GM12878 (cell line): Measurements from ENCODE around the gene SLC1A7. TPM values are rescaled to one million over a fixed set of nuclear protein-coding genes. Genes with fewer than 3 reads are reported as not detected.

ENCODE experiments used
- ATAC-seq: fragments of 200-7000 bp; cut with Tn5 transposase; 3 replicates; pipeline ENCODE4 v1.9.1; 2020; ENCODE audit warnings: mild to moderate bottlenecking, moderate library complexity
- BruUV-seq: library from RNA; stranded (reverse); fragments of 400-500 nt; replicated peaks from 2 replicates; lab custom pipeline; 2021; lab: Mats Ljungman, UMichigan
- CTCF ChIA-PET: fragments of 300-600 bp; sonication (Branson Sonifier 250); formaldehyde crosslinking; extraction: SDS; loops from one replicate; lab custom pipeline; 2021; ENCODE audit warnings: inconsistent platforms; lab: Yijun Ruan, JAX
- POLR2A ChIA-PET: fragments of 350-600 bp; formaldehyde crosslinking; extraction: SDS; loops from one replicate; lab custom pipeline; 2021; ENCODE audit warnings: inconsistent platforms; lab: Charles Lee
- RAD21 ChIA-PET: fragments of 300-600 bp; sonication (Branson Sonifier 250); formaldehyde crosslinking; loops from one replicate; lab custom pipeline; 2023; ENCODE audit warnings: antibody characterized with exemption; ENCODE audit not compliant: unreplicated experiment; lab: Charles Lee
- SMC1A ChIA-PET: fragments of 300-600 bp; sonication (Branson Sonifier 250); formaldehyde crosslinking; loops from one replicate; lab custom pipeline; 2023; ENCODE audit not compliant: unreplicated experiment, uncharacterized antibody; lab: Charles Lee
- DNase-seq: peaks from one replicate; pipeline ENCODE4 v3.0.0-alpha.2; 2011; ENCODE audit warnings: low read depth, low spot score
- FAIRE-seq: peaks from 3 replicates; lab custom pipeline; 2011; peaks lifted over from hg19 to GRCh38; lab: Jason Lieb, UNC
- H2AFZ ChIP-seq: 2 replicates; pipeline ENCODE4 v1.6.0; 2011; ENCODE audit warnings: low read depth, low read length, control low read depth; ENCODE audit not compliant: control insufficient read depth
- H3K27ac ChIP-seq: 2 replicates; pipeline ENCODE4 v1.5.1; 2011; ENCODE audit warnings: control low read depth; ENCODE audit not compliant: control insufficient read depth, insufficient read depth
- H3K27me3 ChIP-seq, 2 experiments: replicated peaks in 1 of 2; 2 replicates each; pipeline versions ENCODE4 v1.6.0 to v1.6.1; 2011; ENCODE audit warnings: low read length in 1 of 2; ENCODE audit not compliant: control insufficient read depth in 2 of 2, insufficient read depth in 2 of 2
- H3K36me3 ChIP-seq, 2 experiments: 2 replicates each; pipeline ENCODE4 v1.5.1; 2011; ENCODE audit warnings: low read length in 1 of 2; ENCODE audit not compliant: control insufficient read depth in 2 of 2, insufficient read depth in 2 of 2
- H3K4me1 ChIP-seq: 2 replicates; pipeline ENCODE4 v1.6.1; 2011; ENCODE audit warnings: mild to moderate bottlenecking, low read length, moderate library complexity, mixed read lengths; ENCODE audit not compliant: control insufficient read depth, insufficient read depth
- H3K4me2 ChIP-seq: 2 replicates; pipeline ENCODE4 v1.6.0; 2011; ENCODE audit warnings: control low read depth; ENCODE audit not compliant: control insufficient read depth, insufficient read depth
- H3K4me3 ChIP-seq: fragments of 200-600 bp; sonication (generic); 2 replicates; pipeline ENCODE4 v1.5.1; 2016
- H3K79me2 ChIP-seq: 2 replicates; pipeline ENCODE4 v1.6.0; 2011; ENCODE audit warnings: low read length; ENCODE audit not compliant: control insufficient read depth, insufficient read depth
- H3K9ac ChIP-seq: 2 replicates; pipeline ENCODE4 v1.8.0; 2011; ENCODE audit warnings: low read length, control low read depth, mixed read lengths; ENCODE audit not compliant: control insufficient read depth, insufficient read depth
- H3K9me3 ChIP-seq: replicated peaks from 3 replicates; pipeline ENCODE4 v1.5.1; 2011; ENCODE audit warnings: mild to moderate bottlenecking, low read length; ENCODE audit not compliant: control insufficient read depth, insufficient read depth
- H4K20me1 ChIP-seq: 2 replicates; pipeline ENCODE4 v1.6.0; 2011; ENCODE audit not compliant: control insufficient read depth, insufficient read depth
- KAT2A ChIP-seq: conservative IDR thresholded peaks from 2 replicates; pipeline ENCODE4 v1.6.1; 2011; ENCODE audit warnings: low read depth, low read length; ENCODE audit not compliant: control insufficient read depth
- MYC ChIP-seq: IDR thresholded peaks from 2 replicates; pipeline ENCODE4 v1.6.1; 2011; ENCODE audit warnings: mild to moderate bottlenecking, low read length, moderate library complexity, inconsistent platforms; ENCODE audit not compliant: insufficient read depth, insufficient replicate concordance, insufficient read length, severe bottlenecking
- NFIC ChIP-seq: IDR thresholded peaks from 2 replicates; pipeline ENCODE4 v1.6.1; 2012; ENCODE audit warnings: low read depth, mild to moderate bottlenecking, inconsistent platforms, low read length, moderate library complexity
- ZNF274 ChIP-seq: IDR thresholded peaks from one replicate; pipeline ENCODE4 v1.8.0; 2011; ENCODE audit not compliant: insufficient read length, insufficient read depth
- WGBS: methylation state at CpG from one replicate; pipeline ENCODE4 v1.1.6; 2016; ENCODE audit warnings: low lambda C conversion rate; ENCODE audit not compliant: insufficient replicate concordance, insufficient coverage; ENCODE audit errors: missing lambda C conversion rate; 5-methylcytosine and 5-hydroxymethylcytosine counted together
- in situ Hi-C: fragments of 300-500 bp; cut with MboI; formaldehyde crosslinking; loops from 9 replicates; pipeline ENCODE4 v1.14.3; 2018; ENCODE audit warnings: mixed read lengths
- intact Hi-C: fragments of 100-400 bp; cut with micrococcal nuclease; formaldehyde crosslinking; loops from one replicate; pipeline ENCODE4 v1.14.2; 2022; ENCODE audit not compliant: unreplicated experiment
- polyA plus RNA-seq, 11 experiments: library from polyadenylated mRNA; depleted of rRNA in 4 of 11; unstranded in 6 of 11; stranded (reverse) in 5 of 11; fragments of >200 nt; fragmentation: Nextera tagmentation in 4 of 11; fragmentation: Illumina TruSeq in 1 of 11; extraction: Ambion mirVana in 4 of 11; extraction: Trizol in 1 of 11; gene quantifications; 1 replicate in 1 of 11; 2 replicates in 10 of 11; pipeline versions ENCODE4 v1.2.1 to v1.2.3, GENCODE V29; 2011 to 2016; ENCODE audit warnings: inconsistent platforms in 2 of 11, missing spikeins in 2 of 11, low read depth in 1 of 11
- total RNA-seq, 4 experiments: library from RNA; depleted of rRNA in 3 of 4; stranded (reverse); fragments of >200 nt in 3 of 4; fragmentation: Illumina TruSeq in 1 of 4; extraction: Trizol in 1 of 4; gene quantifications; 2 replicates each; pipeline versions ENCODE4 v1.2.1 to v1.2.3, GENCODE V29; 2013 to 2021

Gene SLC1A7
- total and polyA plus RNA-seq, 10 of the 15 experiments (the other 5 are each of a cell fraction or from before 2014, with no cell fraction given) = not detected

- Histone ChIP-seq H3K27me3 (no peaks in the 10 kb centered on the region; a peak in 1 of 4 replicates), H3K4me3 (no peak overlapping the region), H3K36me3 (no peaks in the 10 kb centered on the region), H3K4me1 (no peaks in the 10 kb centered on the region), H3K9ac (no peak overlapping the region), H3K79me2 (no peaks in the 10 kb centered on the region), H4K20me1 (no peaks in the 10 kb centered on the region), H2AFZ (no peak overlapping the region), H3K4me2 (no peak overlapping the region), H3K27ac (no peak overlapping the region), H3K9me3 (no peaks in the 10 kb centered on the region)
- WGBS = 43% methylated on average over 10 of the region's 10 CpGs
- CTCF ChIA-PET = interaction anchor here (3.5 kb wide), 1 partner anchor 9 kb away, joined by 16 read pairs; no protein-coding TSS in a partner anchor
- FAIRE-seq (no peak), ATAC-seq (no peak), DNase-seq (no peak)
- in situ Hi-C loops = loop anchor here (25.0 kb wide), 1 partner anchor 278 kb away; the partner anchor contains the start of gene ECHDC2
- RAD21 ChIA-PET = no interaction called here
- POLR2A ChIA-PET = no interaction called here
- SMC1A ChIA-PET = interaction anchor here (0.6 to 1.5 kb wide), 2 partner anchors 8 to 10 kb away, joined by 3 read pairs; no protein-coding TSS in a partner anchor
- intact Hi-C loops = no loop called here
- TF ChIP-seq ZNF274 (no peak), KAT2A (no peak)
- BruUV-seq = no TSS peak
Measured at GRCh38 chr1:53190210-53190611, 47.8 kb upstream of the SLC1A7 start.

- ATAC-seq = no peak
- CTCF ChIA-PET = interaction anchor here (3.5 kb wide), 1 partner anchor 8 kb away, joined by 16 read pairs; no protein-coding TSS in a partner anchor
- in situ Hi-C loops = loop anchor here (5.0 to 25.0 kb wide), 2 partner anchors 277 to 487 kb away; partner anchors contain the start of gene ECHDC2
Measured at GRCh38 chr1:53189061-53189460, 46.6 kb upstream of the SLC1A7 start.

More at GRCh38 chr1:53189061-53189460, 46.6 kb upstream of the SLC1A7 start:
- H3K4me3 ChIP-seq = no peak overlapping the region
- H3K4me2 ChIP-seq = no peak overlapping the region
- ChIA-PET SMC1A (interaction anchor here (1.5 kb wide), 1 partner anchor 9 kb away, joined by 3 read pairs; no protein-coding TSS in a partner anchor), POLR2A (no interaction called here), RAD21 (no interaction called here)
- H3K27ac ChIP-seq = no peak overlapping the region
- H3K4me1 ChIP-seq = no peaks in the 10 kb centered on the region
- no peak overlapping the region for H2AFZ ChIP-seq
- FAIRE-seq = no peak
- DNase-seq = no peak
- no peaks in the 10 kb centered on the region for H4K20me1 ChIP-seq
- WGBS = 20% methylated on average over 5 of the region's 5 CpGs
- H3K9ac ChIP-seq = no peak overlapping the region
- H3K9me3 ChIP-seq = no peaks in the 10 kb centered on the region; the same call in 2 of the 3 replicates
- H3K36me3 ChIP-seq = no peaks in the 10 kb centered on the region
- intact Hi-C loops = no loop called here
- TF ChIP-seq NFIC (no peak), MYC (no peak), KAT2A (no peak)
- BruUV-seq = no TSS peak
- no peaks in the 10 kb centered on the region for H3K79me2 ChIP-seq
- H3K27me3 ChIP-seq = no peaks in the 10 kb centered on the region; a peak in 1 of 4 replicates
